ENCODE results near the gene SNCB.

DNA sequence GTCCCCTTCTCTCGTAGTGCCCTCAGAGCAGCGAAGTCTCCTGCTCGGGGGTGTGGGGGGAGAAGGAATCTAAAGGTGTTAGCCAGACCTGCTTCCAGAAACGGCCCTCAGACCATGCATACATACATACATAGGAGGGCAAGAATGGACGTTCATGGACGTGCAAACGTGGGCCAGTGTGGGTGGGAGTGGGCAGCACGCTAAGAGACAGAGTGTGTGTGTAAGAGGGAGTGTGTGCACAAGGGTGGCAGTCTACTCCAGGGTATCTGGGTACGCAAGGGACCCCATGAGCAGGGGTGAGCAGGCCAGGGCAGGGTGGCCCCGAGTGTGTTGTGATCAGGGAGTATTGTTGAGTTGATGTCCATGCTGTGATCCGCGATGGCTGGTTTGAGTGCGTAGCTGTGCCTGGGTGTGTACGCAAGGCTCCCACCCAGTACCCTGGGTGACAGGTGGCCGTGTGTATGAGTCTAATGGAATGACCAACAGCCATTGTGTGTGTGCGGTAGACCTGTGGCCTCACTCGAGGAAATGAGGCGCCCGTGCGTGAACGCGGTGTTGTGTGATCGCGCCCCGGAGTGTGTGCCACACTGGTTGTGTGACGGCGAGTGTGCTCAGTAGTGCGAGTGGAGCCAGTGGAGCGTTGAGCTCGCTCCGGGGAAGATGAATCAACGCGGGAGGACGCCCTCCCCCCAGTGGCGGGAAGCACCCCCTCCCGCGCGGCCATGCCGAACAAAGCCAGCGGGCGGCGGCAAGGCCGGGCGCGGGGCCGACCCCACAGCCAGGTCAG, 21.2 kb downstream of the SNCB start:
- TF ChIP-seq, protein P1, sequence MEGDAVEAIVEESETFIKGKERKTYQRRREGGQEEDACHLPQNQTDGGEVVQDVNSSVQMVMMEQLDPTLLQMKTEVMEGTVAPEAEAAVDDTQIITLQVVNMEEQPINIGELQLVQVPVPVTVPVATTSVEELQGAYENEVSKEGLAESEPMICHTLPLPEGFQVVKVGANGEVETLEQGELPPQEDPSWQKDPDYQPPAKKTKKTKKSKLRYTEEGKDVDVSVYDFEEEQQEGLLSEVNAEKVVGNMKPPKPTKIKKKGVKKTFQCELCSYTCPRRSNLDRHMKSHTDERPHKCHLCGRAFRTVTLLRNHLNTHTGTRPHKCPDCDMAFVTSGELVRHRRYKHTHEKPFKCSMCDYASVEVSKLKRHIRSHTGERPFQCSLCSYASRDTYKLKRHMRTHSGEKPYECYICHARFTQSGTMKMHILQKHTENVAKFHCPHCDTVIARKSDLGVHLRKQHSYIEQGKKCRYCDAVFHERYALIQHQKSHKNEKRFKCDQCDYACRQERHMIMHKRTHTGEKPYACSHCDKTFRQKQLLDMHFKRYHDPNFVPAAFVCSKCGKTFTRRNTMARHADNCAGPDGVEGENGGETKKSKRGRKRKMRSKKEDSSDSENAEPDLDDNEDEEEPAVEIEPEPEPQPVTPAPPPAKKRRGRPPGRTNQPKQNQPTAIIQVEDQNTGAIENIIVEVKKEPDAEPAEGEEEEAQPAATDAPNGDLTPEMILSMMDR (IDR thresholded peaks at IDR 0.05; ENCODE audit: insufficient read depth, low read length) = no peak
- no peak for TF ChIP-seq POLR2AphosphoS5 (IDR thresholded peaks at IDR 0.05; ENCODE audit: low read depth)
- TF ChIP-seq GABPA (IDR thresholded peaks at IDR 0.05; ENCODE audit: low read depth) = no peak
